MG63 (cell line): ENCODE results near the gene LDLRAD4. TPM values are rescaled to one million over a fixed set of nuclear protein-coding genes. Genes with fewer than 3 reads are reported as not detected.
A peak's percentile ranks its signal among the peaks of the same experiment; 100 is the strongest.

ENCODE experiments used
- DNase-seq: peaks from one replicate; pipeline ENCODE4 v3.0.0-alpha.2; 2020
- H3K27me3 ChIP-seq: fragments of 250-450 bp; sonication (Bioruptor Pico); 2 replicates; pipeline ENCODE4 v1.5.1; 2020; ENCODE audit warnings: mild to moderate bottlenecking, moderate library complexity
- H3K36me3 ChIP-seq: fragments of 250-450 bp; sonication (Bioruptor Pico); 2 replicates; pipeline ENCODE4 v1.5.1; 2020; ENCODE audit warnings: mild to moderate bottlenecking, moderate library complexity
- H3K4me3 ChIP-seq: fragments of 250-450 bp; sonication (Bioruptor Pico); 2 replicates; pipeline ENCODE4 v1.5.1; 2020; ENCODE audit warnings: mild to moderate bottlenecking, moderate library complexity
- H3K9me3 ChIP-seq: fragments of 250-450 bp; sonication (Bioruptor Pico); 2 replicates; pipeline ENCODE4 v1.5.1; 2020; ENCODE audit warnings: mild to moderate bottlenecking, moderate library complexity
- total RNA-seq: library from RNA; depleted of rRNA; stranded (reverse); fragments of >200 nt; shearing (Covaris generic); gene quantifications from 2 replicates; pipeline ENCODE4 v1.2.3, GENCODE V29; 2014; ENCODE audit warnings: low replicate concordance

LDLRAD4 gene
- total RNA-seq, 1 experiment from 2014 or later = 0.36 TPM

DNA sequence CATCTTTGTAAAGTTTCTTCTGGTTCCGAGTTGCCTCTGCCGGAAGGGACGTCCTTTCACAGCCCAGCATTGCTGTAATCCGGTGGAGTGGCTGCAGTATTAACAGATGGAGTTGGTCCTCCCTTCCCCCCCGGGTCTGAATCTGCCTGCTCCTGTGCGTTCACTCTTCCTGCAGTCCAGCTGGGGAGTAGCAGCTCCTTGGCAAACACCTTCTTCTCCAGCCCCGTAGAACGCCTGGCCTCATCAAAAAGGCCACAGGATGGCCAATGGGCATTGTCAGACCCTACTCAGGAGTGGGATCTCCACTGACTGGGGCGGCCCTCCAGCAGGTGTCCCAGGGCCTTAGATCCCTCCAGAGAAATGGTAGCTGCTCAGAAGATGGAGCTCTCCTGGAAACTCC is 273.8 kb downstream of the LDLRAD4 start:
- Histone ChIP-seq H3K36me3 (no peaks in the 10 kb centered on the region), H3K27me3 (no peaks in the 10 kb centered on the region), H3K4me3 (no peak overlapping the region), H3K9me3 (no peaks in the 10 kb centered on the region)
- DNase-seq = no peak

- Histone ChIP-seq H3K4me3 (no peak overlapping the region), H3K9me3 (no peaks in the 10 kb centered on the region), H3K27me3 (no peaks in the 10 kb centered on the region), H3K36me3 (no peaks in the 10 kb centered on the region)
- DNase-seq = no peak
Observed at GRCh38 chr18:13493079-13493478, 274.5 kb downstream of the LDLRAD4 start.

GRCh38 chr18:13493725-13494124 is 275.2 kb downstream of the LDLRAD4 start:
- Histone ChIP-seq H3K27me3 (no peaks in the 10 kb centered on the region), H3K36me3 (no peaks in the 10 kb centered on the region), H3K9me3 (no peaks in the 10 kb centered on the region), H3K4me3 (no peak overlapping the region)
- DNase-seq = no peak

DNA sequence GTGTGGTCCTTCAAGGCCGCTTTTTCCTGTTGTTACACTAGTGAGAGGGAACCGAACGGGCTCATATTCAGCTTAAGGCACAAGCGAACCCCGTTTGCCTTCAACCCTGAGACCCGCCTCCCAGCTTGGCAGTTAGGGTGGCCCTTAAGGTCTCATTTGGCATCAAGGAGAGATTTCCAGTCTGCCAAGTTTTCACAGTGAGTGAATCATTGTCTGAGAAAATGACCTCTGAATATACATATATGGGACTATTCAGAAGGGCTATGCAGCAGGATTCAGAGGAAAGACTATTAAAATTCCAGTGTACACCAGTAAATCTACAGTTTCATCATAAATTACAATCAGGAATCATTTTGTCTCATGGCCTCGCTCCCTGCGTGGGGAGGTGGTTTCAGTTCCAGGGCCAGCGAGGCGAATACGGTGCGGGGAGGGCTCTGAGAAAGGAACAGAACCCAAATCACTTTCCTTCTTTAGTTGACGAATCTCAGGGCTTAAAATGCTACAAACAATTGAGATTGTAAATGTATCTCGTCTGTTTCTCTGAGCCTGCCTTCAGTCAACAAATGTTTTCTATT is 276.4 kb downstream of the LDLRAD4 start:
- DNase-seq = no peak
- Histone ChIP-seq H3K4me3 (no peak overlapping the region), H3K9me3 (no peaks in the 10 kb centered on the region), H3K36me3 (no peaks in the 10 kb centered on the region), H3K27me3 (no peaks in the 10 kb centered on the region)

DNA sequence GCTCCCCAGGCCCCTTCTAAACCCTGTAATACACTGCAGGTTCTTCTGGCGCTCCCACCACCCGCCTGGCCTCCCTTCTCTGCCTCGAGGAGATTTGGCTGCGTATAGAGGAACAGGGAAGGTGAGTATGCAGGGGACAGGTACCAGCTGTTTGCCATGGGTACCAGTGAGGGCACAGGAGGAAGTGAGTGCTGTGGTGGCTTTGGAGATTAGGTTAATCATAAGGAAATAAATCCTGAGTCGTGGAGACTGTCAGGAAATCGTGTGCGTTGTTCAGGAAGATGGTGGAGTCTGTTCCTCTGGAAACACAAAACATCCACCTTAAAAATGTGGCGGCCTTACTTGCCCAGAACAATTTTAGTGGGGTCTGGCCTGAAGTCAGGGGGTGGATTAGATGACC is 277.4 kb downstream of the LDLRAD4 start:
- no peaks in the 10 kb centered on the region for H3K36me3 ChIP-seq
- no peaks in the 10 kb centered on the region for H3K27me3 ChIP-seq
- no peak overlapping the region for H3K4me3 ChIP-seq
- no peaks in the 10 kb centered on the region for H3K9me3 ChIP-seq
- no peak for DNase-seq

DNA sequence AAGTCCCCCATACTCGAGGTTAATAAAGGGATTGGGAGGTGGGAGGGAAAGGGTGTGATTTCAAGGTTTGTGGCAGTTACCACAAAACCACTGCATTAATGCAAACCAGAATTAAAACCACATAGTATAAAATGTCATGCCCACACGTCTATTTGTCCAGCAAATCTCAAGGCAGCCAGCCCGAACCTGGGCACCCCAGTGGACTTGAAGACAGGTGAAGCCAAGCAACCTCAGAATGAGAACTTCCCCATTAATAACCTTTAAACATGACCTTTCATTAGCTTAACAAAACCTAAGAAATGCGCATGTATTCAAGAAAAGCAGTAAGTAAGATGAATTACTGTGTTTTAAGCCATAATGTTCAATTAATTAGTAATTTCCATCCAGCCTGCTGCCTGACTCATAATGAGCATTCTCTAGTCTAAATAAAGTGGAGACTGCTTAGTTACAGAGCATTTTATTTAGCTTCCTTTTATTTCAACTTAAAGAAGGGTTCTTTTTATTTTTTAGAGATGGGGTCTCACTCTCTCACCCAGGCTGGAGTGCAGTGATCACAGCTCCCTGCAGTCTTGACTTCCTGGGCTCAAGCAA is 278.2 kb downstream of the LDLRAD4 start:
- no peak overlapping the region for H3K4me3 ChIP-seq
- H3K9me3 ChIP-seq = no peaks in the 10 kb centered on the region
- no peaks in the 10 kb centered on the region for H3K36me3 ChIP-seq
- no peaks in the 10 kb centered on the region for H3K27me3 ChIP-seq
- no peak for DNase-seq

DNA sequence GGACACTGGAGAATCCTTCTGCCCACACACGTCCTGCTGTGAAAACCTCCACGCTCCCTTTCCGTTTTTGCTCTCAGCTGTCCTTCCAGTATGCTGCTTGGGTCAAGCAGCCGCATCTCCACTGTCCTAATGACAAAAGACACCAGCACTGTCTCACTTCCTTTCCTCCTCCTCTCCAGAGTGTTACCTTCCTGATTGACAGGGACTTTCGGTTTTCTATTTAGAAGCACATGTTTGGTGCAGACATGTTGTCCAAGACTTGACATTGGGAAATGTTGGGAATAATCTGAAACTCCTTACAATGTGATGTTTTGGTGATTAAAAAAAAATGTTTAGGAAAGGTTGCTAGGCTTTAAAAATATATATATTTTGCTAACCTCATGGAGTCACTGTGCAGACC is 281.2 kb downstream of the LDLRAD4 start:
- no peaks in the 10 kb centered on the region for H3K27me3 ChIP-seq
- no peak for DNase-seq
- no peaks in the 10 kb centered on the region for H3K36me3 ChIP-seq
- H3K9me3 ChIP-seq = no peaks in the 10 kb centered on the region
- no peak overlapping the region for H3K4me3 ChIP-seq

- peak; percentile 30 for DNase-seq
- H3K4me3 ChIP-seq = no peak overlapping the region
- no peaks in the 10 kb centered on the region for H3K9me3 ChIP-seq
- H3K27me3 ChIP-seq = no peaks in the 10 kb centered on the region
- H3K36me3 ChIP-seq = no peaks in the 10 kb centered on the region
Observed at GRCh38 chr18:13500227-13500865, 281.8 kb downstream of the LDLRAD4 start.

DNA sequence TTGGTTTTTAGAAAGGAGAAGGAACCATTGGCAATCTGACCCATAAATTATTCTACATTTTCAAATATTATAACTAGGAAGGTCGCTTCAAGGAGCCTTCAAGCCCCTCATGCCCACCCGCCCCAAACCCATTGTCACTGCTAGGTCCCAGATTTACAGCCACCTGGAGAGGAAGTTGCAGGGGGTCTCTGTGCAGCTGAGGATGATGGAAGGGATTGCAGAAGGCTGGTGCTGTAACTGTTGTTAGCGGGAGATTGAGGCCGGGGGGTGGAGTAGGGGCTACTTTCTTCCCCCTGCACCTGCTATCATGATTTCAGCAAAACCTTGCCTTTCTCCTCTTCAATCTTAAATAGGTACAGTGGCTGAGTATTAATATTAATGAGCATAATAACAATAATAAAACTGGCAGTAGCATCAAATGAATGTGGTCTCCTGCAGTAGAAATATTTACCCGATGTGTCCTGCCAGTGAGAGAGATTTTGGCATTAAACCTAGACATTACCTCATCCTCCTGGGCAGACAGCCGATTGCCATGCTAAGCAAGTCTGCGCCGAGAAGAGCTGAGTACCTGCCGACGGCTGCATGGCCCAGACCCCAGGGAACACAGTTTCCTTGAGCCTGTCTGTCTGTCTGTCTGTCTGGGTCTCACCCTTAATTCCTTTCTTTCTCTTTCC is 282.4 kb downstream of the LDLRAD4 start:
- Histone ChIP-seq H3K4me3 (no peak overlapping the region), H3K36me3 (no peaks in the 10 kb centered on the region), H3K9me3 (no peaks in the 10 kb centered on the region), H3K27me3 (no peaks in the 10 kb centered on the region)
- DNase-seq = peak; percentile 66

GRCh38 chr18:13501543-13501887 is 283.0 kb downstream of the LDLRAD4 start:
- Histone ChIP-seq H3K27me3 (no peaks in the 10 kb centered on the region), H3K4me3 (no peak overlapping the region), H3K9me3 (no peaks in the 10 kb centered on the region), H3K36me3 (no peaks in the 10 kb centered on the region)
- no peak for DNase-seq

DNA sequence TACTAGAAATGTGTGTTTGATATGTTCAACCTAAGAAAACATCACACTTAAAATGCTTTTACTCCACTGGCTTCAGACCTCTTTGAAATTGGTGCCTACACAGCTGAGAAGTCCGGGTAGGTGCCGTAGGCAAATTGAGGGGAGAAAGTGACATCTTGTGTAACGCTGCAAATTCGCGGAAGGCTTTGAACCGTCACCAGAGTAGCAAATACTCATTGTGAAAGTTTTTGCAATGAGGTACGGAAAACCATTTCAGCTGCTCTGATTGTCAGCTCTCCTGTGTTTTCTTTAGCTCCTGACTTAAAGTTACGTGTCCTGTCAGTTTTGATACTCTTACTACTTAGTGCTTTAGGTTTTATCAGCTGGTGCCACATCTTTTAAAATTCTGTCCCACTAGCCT is 283.3 kb downstream of the LDLRAD4 start:
- DNase-seq = no peak
- Histone ChIP-seq H3K36me3 (no peaks in the 10 kb centered on the region), H3K27me3 (no peaks in the 10 kb centered on the region), H3K4me3 (no peak overlapping the region), H3K9me3 (no peaks in the 10 kb centered on the region)

DNA sequence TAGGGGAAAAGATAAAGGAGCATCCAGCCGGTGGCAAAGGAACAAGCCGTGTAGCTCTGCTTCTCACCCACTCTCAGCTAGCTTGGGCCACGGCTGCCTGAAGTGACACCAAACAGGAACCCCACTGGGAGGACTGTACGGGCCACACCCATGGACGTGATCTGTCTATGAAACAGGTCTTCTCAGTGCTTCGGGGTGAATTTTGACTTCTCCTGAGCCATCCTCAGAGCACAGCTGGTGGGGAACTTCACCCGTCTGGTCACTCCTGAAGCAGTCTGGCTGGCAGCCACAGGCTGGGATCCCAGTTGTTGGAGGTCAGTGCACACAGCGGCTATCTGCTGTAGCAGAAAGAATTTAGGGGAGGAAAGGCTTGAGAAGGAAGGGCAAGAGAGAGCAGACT is 284.0 kb downstream of the LDLRAD4 start:
- Histone ChIP-seq H3K27me3 (no peaks in the 10 kb centered on the region), H3K4me3 (no peak overlapping the region), H3K36me3 (no peaks in the 10 kb centered on the region), H3K9me3 (no peaks in the 10 kb centered on the region)
- no peak for DNase-seq

DNA sequence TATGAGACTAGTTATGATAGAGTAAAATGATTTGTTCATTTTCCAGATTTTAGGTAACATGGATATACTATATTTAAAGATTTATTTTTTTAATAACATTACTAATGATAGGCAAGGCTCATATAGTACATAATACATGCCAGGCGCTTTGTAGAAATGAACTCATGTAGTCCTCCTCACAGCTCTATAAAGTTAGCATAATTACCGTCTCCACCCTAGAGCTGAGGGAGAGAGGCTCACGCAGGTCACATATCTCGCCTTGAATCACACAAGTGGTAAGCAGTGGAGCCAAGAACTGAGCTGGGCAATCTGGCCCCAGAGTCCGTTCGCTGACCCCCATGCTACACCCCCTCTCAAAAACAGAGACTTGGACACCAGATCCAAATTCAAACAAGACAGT is 285.3 kb downstream of the LDLRAD4 start:
- no peak overlapping the region for H3K4me3 ChIP-seq
- no peaks in the 10 kb centered on the region for H3K27me3 ChIP-seq
- DNase-seq = no peak
- no peaks in the 10 kb centered on the region for H3K9me3 ChIP-seq
- no peaks in the 10 kb centered on the region for H3K36me3 ChIP-seq

GRCh38 chr18:13505780-13506345 is 287.3 kb downstream of the LDLRAD4 start:
- Histone ChIP-seq H3K27me3 (no peaks in the 10 kb centered on the region), H3K4me3 (no peak overlapping the region), H3K36me3 (no peaks in the 10 kb centered on the region), H3K9me3 (no peaks in the 10 kb centered on the region)
- no peak for DNase-seq

DNA sequence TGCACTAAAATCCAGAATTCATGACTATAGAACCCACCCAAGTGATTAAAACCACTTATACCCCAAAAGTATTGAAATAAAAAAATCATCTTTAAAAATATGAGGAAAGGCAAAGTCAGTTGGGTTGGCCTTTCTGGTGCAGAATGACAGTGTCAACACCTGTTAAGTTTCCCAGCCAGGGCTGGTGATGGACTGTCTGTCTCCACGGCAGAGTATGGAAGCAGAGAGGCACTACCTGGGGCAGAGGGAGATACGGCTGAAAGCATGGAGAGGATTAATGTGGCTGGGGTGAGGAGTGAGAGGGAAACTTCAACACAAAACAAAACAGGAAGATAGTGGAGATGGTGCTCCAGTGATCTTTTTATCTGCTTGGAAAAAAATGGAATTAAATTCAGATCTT is 292.0 kb downstream of the LDLRAD4 start:
- no peak for DNase-seq
- Histone ChIP-seq H3K9me3 (no peaks in the 10 kb centered on the region), H3K4me3 (no peak overlapping the region), H3K27me3 (no peaks in the 10 kb centered on the region), H3K36me3 (no peaks in the 10 kb centered on the region)

DNA sequence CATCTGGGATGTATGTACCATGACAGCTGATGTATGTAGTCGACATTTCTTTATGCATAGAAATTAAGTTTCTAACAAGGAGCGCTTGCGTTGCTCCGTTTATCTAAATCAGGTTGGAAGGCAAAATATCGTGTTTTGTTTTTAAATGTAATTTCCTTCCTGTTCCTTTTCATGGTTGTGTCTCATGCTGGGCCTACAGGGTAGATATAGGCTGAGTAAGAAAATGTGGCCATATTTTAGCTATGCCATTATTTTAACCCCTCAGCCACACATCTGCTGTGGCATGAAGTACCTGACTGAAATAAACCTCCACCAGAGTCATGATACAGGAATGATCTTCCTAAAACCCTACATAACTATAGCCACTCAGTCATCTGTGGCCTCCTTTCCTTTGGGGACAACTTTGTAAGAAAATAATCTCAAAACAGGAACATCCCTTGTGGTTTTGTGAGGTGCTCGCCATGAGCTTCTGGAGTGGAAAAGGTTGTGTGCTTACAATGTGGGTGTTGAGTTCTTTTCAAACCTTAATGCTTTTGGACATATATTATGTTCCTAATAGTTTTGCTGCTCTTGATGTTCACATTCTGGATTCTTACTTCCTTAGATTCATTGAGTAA is 293.5 kb downstream of the LDLRAD4 start:
- Histone ChIP-seq H3K9me3 (no peaks in the 10 kb centered on the region), H3K36me3 (no peaks in the 10 kb centered on the region), H3K27me3 (no peaks in the 10 kb centered on the region), H3K4me3 (no peak overlapping the region)
- no peak for DNase-seq

GRCh38 chr18:13513021-13513420 is 294.5 kb downstream of the LDLRAD4 start:
- DNase-seq = no peak
- H3K27me3 ChIP-seq = no peaks in the 10 kb centered on the region
- H3K36me3 ChIP-seq = no peaks in the 10 kb centered on the region
- H3K4me3 ChIP-seq = no peak overlapping the region
- H3K9me3 ChIP-seq = no peaks in the 10 kb centered on the region
